NCI-H2227 (cell line): ENCODE measurements around the gene TRIM29.

Source experiments
- DNase-seq: peaks from one replicate; lab custom pipeline; 2025; ENCODE audit not compliant: unreplicated experiment; lab: John Stamatoyannopoulos, UW

TRIM29 gene

DNA sequence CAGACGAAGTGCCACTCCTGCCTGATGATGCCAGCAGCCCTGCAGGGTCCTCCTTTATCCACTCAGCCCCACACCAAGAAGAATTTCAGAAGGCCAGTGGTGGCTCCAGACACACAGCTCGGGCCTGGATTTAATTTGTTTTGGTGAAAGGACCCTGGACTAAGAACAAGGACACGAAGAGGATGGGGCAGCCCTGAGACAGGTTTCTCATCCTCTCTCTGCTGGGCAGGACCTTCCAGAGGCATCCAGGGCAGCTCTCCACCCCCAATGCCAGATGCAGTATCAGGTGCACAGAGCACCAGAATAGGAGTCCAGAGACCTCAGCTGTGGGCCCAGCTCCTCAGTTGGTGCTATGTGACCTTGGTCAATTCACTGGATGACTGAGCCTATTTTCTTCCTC is 72.0 kb downstream of the TRIM29 start:
- no peak for DNase-seq

DNA sequence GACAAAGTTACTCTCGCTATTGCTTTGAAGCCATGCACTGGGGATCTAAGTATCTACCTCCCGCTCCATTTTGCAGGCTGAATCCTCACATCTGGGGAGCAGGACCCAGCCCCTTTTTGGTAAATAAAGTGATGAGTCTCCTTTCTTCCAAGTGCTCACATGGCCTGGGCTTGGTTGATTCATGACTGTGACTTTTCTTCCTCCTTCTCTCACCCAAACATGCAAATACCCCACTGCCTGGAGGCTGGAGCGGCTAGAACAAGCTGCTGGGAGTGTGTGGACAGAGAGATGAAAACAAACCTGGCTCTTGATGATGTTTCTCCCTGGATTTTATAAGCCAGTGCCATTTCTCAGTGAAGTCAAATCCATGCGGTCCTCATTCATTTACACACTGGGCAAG is 72.7 kb downstream of the TRIM29 start:
- no peak for DNase-seq

DNA sequence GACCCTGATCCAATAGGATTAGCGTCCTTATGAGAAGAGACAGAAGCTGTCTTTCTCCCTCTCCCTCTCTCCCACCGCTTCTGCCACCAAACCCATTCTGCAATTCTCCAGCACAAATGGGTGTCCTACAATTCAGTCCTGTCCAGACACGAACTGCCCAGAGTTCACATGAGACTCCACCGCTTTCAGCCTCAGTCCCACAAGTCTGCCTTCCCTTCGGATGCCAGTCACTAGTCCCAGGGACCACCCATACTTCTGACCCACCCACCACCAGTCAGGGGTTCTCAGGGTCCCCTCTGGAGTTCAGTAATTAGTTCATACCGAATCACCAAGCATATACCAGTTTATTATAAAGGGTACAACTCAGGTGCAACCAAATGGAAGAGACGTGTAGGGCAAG is 73.6 kb downstream of the TRIM29 start:
- no peak for DNase-seq

DNA sequence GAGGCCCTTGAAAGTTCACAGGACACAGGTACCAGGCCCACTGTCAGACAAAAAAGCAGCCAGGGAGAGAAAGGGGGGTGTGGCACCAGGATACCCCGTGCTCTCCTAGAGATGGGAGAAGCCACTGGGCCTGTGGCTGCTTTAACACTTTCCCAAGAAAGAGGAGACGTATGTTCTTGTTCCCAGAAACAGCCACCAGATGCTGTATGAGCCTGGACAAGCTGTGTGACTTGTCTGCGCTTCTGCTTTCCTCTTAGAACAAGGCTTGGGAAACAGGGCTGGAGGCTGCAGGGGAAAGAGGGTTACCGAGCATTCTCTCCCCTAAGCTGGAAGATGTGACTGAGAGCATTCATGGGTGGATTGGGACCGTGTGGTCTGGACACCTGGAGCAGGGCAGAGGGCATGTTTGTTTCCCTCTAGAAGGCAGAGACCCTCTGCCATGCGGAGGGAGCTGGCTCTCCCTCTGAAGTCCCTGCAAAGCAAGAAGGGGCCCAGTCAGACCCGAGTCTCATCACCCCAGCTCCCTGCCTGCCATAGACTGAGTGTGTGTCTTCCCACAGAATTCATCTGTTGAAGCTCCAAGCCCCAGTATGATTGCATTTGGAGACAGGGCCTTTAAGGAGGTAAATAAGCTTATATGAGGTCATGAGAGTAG is 74.1 kb downstream of the TRIM29 start:
- DNase-seq: no peak

DNA sequence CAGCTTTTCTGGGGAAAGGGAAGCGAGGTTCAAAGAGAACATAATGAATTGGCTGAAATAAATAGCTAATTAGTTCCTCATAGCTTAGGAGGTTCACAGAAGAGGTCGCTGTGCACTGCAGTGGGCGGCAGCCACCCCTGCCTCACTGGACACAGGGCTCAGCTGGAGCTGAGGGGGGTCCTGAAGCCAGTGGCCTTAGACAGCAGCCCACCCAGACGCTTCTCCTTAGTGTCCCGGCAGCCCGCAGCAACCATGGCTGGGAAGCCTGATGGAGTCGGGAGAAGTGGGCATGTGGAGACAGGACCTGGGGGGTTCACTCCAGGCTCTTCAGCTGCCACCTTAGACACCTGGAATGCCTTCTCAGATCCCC is 75.4 kb downstream of the TRIM29 start:
- no peak for DNase-seq

DNA sequence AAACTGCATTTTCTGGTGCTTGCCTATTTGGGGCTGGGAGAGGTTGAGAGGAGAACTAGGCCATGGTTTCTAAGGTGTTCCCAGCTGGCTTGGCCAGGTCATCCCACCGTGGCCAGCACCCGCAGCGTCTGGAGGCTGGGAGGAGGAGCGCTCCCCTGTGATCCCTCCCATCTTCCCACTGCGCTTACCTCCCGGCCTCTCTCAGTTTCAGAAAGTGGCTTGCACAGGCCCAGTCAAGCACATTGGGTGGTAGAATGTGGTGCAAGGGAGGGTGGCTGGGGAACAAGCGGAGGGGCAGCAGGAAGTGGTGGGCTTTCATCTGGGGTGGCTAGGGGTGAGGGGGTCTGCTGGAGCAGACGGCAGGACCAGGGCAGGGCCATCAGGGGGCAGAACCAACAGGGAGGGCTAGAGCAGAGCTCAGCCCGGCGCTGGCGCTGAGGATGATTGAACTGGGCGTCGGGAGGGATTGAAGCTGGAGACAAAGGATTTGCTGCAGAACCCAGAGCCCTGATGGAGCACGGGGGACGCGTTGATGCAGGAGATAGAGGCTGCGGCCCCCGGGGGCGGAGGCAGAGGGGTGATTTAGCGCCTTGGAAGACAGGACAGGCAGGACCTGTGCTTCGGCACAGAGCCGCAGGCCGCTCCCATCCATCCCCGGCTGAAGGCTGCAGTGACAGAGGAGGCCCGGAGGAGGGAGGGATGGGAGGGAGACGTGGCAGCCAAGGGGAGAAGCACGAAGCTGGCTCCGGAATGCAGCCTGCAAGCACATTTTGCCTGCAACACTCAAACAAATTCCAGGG is 76.0 kb downstream of the TRIM29 start:
- no peak for DNase-seq
